ENCODE measurements around the gene PRTG. TPM values are rescaled to one million over a fixed set of nuclear protein-coding genes. Genes with fewer than 3 reads are reported as not detected.

The PRTG gene
- total and polyA plus RNA-seq, 10 of the 15 experiments (the other 5 are each of a cell fraction or from before 2014, with no cell fraction given) = under 0.01 to 0.25 TPM; not detected in 8

GRCh38 chr15:55673287-55673686 is 69.7 kb downstream of the PRTG start (continued):
- TF ChIP-seq HDAC2 (IDR thresholded peaks at IDR 0.05) (no peak), IKZF1 (conservative IDR thresholded peaks at IDR 0.05) (no peak), ZNF384 (IDR thresholded peaks at IDR 0.05; ENCODE audit: borderline replicate concordance, low read depth, low read length) (no peak), NR2C2 (IDR thresholded peaks at IDR 0.05; ENCODE audit: borderline replicate concordance, control insufficient read depth, insufficient read length, low read depth) (no peak), SPI1 (IDR thresholded peaks at IDR 0.05; ENCODE audit: borderline replicate concordance, insufficient read depth, low read depth, low read length) (no peak), ATF3 (IDR thresholded peaks at IDR 0.05; ENCODE audit: borderline replicate concordance, extremely low read depth, low read depth, low read length) (no peak), KLF5 (IDR thresholded peaks at IDR 0.05; ENCODE audit: partially characterized antibody) (no peak), NKRF (conservative IDR thresholded peaks at IDR 0.05) (no peak), ZBTB4 (CRISPR knock-in tag; IDR thresholded peaks at IDR 0.05) (no peak), PAX8 (IDR thresholded peaks at IDR 0.05) (no peak), HDAC6 (IDR thresholded peaks at IDR 0.05; ENCODE audit: unreplicated experiment) (no peak), MTA3 (IDR thresholded peaks at IDR 0.05; ENCODE audit: borderline replicate concordance, low read length) (no peak), ATF2 (IDR thresholded peaks at IDR 0.05; ENCODE audit: low read length) (no peak)
